Skin epidermis (tissue), 12 donors: ENCODE results near the gene KANK4.

Experiments used
- H3K27ac ChIP-seq, 21 experiments: fragments of 200-600 bp; sonication (generic) in 11 of 21; one replicate each; pipeline ENCODE4 v1.5.0; 2020; ENCODE audit warnings: mild to moderate bottlenecking in 3 of 21, inconsistent platforms in 2 of 21, moderate library complexity in 2 of 21
- H3K4me3 ChIP-seq, 7 experiments: fragments of 200-600 bp; sonication (generic) in 2 of 7; one replicate each; pipeline ENCODE4 v1.5.0; 2020; ENCODE audit warnings: inconsistent platforms in 2 of 7, mild to moderate bottlenecking in 2 of 7, moderate library complexity in 1 of 7

KANK4 gene

GRCh38 chr1:62280960-62281465 is 38.2 kb downstream of the KANK4 start:
- Histone ChIP-seq H3K4me3 (no peak overlapping the region), H3K27ac (no peak overlapping the region)

GRCh38 chr1:62280150-62280549 is 39.1 kb downstream of the KANK4 start:
- Histone ChIP-seq H3K27ac (no peak overlapping the region), H3K4me3 (no peak overlapping the region)

GRCh38 chr1:62276791-62277190 is 42.4 kb downstream of the KANK4 start:
- Histone ChIP-seq H3K27ac (no peak overlapping the region), H3K4me3 (no peak overlapping the region)

DNA sequence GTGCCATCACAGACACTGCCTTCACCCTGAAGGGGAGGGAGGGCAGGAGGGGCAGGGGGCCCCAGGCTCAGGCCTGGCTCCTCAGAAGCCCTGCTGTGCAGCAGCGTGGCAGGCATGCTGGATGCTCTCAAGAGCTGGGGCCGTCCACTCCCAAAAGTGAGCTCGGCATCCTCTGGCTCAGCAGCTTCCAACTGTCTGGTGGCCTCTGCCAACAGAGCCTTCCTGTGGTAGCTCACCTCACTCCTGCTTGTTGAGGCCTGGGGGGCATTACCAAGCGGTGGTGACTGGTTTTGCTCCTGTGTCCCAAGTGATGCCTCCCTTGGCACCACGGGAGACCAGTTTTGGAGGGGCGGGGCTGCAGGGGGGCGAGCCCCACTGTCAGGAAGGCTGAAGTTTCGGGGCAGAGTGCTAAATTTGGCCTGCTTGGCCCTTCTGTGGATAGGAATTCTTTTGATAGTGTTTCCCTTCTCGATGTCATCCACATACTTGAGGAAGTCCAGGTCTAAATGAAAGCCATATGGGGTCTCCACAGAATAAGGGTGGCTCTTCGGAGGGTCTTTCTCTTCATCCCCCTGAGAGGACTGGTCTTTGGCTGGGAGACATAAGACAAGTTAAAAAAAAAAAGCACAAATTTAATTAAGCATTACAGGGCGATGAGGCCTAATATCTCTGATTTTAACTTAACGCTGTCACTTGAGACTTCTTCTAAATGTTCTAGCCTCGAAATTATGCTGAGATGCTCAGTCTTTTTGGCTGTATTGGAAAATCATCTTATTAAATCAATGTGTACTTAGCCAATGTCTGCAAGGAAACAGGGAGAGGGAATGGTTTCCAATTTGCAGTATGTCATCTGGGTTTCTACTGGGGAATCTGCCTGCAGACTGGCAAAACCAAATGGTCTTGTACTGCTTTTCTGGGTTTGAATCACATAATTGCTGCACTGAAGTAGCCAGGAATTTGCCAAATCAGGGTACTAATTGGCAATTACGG is 44.4 kb downstream of the KANK4 start:
- Histone ChIP-seq H3K4me3 (no peak overlapping the region), H3K27ac (peak overlapping the region in 12 of 21 experiments; percentile 5 to 76 (median 41))

GRCh38 chr1:62273953-62274352 is 45.3 kb downstream of the KANK4 start:
- H3K27ac ChIP-seq, result peak overlapping the region in 9 of 21 experiments; percentile 5 to 76 (median 43)
- H3K4me3 ChIP-seq, result no peak overlapping the region

DNA sequence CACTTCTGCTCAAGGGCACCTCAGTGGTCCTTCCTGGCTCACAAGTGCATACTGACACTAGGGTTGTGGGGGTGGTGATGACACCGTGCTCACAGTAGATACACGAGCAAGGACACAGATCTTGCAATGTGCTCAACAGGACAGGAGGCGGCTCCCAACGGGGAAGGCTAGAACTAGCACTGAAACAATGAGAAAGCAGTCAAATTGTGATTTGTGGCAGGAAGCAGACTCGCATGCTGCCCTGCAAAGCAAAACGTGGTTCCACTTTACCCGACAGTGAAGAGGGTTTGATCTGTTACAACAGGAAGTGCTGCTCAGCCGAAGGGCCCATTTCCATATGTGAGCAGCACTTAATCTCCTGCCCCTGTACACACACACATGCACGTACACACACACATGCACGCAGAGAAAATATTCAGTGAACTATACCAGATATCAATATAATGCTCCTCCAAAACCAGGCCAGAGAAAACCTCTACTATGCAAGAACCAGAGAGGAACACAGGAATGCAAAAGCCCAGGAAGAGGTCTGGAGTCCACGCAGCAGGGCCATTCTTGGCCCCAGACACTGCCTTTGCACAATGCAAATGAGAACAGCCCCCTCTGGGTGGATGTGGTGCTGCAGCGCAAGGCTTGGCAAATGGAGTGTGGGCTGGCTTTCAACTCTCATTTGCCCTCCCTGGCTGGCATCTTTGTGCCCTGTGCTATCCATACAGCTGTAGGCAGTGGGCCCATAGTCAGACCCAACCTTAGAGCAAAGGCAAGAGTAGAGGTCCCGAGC is 47.1 kb downstream of the KANK4 start:
- Histone ChIP-seq H3K4me3 (no peak overlapping the region), H3K27ac (peak overlapping the region in 6 of 21 experiments; percentile 17 to 63 (median 37))

DNA sequence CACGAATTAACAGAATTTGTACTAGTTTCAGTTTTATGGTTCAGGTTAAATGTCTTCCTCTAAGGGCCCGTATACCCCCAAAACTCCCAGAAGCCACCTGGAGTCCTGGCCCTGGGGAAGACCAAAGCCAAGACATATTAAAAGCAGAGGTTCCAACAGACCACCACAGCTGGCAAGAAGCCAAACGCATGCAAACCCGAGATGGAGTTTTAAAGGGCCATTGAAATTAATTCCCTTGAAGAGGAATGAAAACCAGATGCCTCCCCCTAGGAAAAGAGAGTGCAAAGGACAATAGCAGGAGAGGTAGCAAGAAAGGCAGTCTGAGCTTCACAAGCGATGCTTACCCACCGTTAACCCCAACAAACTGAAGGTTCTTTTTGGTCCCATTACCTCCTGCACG is 48.1 kb downstream of the KANK4 start:
- Histone ChIP-seq H3K27ac (no peak overlapping the region), H3K4me3 (no peak overlapping the region)

- Histone ChIP-seq H3K27ac (no peak overlapping the region), H3K4me3 (no peak overlapping the region)
Measured at GRCh38 chr1:62269851-62270495, 49.3 kb downstream of the KANK4 start.

DNA sequence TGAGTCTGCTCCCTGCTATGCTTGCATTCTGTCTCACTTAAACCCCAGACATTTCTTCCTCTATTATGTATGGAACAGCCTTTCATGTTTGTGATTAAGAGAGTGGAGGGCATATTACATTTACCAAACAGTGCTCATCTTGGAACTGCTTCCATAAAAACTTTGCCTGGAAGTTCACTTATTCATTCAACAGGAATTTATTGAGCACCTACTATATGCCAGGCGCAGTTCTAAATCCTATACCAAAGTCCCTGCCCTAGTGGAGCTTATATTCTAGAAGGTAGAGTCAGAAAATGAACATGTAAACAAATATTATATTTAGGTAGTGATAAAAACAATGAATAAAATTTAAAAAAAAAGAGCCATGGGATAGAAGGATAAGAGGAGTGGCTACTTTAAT is 49.8 kb downstream of the KANK4 start:
- Histone ChIP-seq H3K4me3 (no peak overlapping the region), H3K27ac (no peak overlapping the region)

- no peak overlapping the region for H3K4me3 ChIP-seq
- no peak overlapping the region for H3K27ac ChIP-seq
Measured at GRCh38 chr1:62268315-62268714, 50.9 kb downstream of the KANK4 start.

GRCh38 chr1:62265956-62266935 is 53.0 kb downstream of the KANK4 start:
- no peak overlapping the region for H3K4me3 ChIP-seq
- no peak overlapping the region for H3K27ac ChIP-seq

DNA sequence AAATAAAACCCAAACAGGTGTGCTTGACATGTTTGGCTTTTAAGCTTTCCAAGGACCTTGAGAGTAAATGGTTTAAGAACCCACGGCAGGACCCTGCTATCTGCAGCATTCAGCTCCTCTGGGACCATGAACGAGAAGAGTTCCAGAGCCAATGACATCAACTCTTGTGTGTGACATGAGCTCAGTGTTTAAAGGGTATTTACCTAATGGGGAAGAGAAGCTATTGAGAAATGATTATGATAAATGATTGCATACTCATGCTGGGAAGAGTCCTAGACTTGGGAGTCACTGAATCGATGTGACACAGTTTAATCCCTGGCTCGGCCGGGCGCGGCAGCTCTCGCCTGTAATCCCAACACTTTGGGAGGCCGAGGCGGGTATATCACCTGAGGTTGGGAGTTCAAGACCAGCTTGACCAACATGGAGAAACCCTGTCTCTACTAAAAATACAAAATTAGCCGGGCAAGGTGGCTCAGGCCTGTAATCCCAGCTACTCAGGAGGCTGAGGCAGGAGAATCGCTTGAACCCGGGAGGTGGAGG is 55.4 kb downstream of the KANK4 start:
- Histone ChIP-seq H3K4me3 (no peak overlapping the region), H3K27ac (no peak overlapping the region)

DNA sequence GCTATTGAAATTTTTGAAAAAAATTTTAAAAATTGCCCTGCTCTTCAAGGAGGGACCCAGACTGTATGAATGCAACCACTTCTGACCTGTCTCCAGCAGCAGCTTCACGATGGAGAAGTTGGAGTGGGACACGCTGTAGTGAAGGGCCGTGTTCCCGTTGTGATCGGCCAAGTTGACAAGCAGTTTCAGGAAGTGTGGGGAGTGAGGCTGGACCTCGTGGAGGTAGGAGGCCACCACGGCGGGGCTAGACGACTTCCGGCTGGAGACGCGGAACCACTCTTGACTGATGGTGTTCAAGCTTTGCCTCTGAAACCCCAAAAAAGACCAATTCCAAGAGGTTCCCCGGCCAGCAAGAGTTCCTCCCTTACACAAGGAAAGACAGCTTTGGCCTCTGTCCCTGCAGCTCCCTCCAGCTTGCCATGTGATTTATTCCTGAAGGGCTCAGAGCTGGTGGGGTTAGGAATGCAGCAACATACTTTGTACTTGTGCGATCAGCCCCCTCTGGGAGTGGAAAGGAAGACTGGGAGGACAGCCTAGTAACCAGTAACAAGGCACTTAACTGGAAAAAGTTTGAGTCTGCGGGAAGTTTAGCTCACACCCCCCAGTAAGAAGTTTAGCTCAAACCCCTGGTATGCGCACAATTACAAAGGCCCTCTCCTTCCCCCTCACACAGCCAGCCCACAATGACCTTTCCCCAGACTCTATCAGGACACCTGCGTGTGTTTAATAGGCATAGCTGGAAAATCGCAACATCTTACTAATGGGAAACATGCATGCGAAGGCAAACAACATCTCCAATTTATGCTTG is 56.0 kb downstream of the KANK4 start:
- H3K4me3 ChIP-seq, result no peak overlapping the region
- H3K27ac ChIP-seq, result no peak overlapping the region

DNA sequence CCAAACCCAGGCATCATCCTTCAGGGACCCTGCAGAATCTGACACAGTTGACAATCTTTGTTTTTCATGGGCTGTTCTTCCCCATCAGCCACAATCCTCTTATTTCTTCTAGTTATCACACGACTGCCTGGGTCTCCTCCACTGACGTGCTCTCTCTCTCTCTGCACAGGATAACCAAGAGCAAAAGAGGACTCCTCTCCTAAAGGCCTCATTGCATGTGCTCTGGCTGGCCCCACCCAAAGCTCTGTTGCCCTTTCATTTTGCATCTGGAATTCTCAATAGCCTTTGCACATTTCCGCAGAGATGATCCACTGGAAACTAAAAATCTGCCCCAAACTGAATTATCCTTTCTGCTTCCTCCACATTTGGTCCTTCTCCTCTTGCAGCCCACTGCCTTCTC is 58.5 kb downstream of the KANK4 start:
- H3K4me3 ChIP-seq, result no peak overlapping the region
- H3K27ac ChIP-seq, result no peak overlapping the region

DNA sequence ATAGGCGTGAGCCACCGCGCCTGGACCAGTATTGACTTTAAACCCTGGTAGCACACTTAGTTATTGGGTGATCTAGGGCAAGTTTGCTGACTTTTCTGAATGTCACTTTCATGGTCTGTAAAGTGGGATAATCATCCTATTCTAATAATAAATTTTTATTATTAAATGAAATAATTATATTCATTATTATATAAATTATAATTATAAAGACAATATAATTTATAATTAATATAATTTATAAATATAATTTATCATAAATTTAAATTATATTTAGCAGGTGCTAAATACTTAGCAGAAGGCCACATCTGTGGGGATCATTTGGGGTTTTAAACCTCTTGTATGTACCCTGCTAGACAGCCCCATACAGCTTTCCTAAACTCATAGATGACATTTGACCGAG is 59.7 kb downstream of the KANK4 start:
- H3K27ac ChIP-seq, result no peak overlapping the region
- H3K4me3 ChIP-seq, result no peak overlapping the region

- no peak overlapping the region for H3K4me3 ChIP-seq
- H3K27ac ChIP-seq, result no peak overlapping the region
Measured at GRCh38 chr1:62250126-62250726, 69.0 kb downstream of the KANK4 start.

DNA sequence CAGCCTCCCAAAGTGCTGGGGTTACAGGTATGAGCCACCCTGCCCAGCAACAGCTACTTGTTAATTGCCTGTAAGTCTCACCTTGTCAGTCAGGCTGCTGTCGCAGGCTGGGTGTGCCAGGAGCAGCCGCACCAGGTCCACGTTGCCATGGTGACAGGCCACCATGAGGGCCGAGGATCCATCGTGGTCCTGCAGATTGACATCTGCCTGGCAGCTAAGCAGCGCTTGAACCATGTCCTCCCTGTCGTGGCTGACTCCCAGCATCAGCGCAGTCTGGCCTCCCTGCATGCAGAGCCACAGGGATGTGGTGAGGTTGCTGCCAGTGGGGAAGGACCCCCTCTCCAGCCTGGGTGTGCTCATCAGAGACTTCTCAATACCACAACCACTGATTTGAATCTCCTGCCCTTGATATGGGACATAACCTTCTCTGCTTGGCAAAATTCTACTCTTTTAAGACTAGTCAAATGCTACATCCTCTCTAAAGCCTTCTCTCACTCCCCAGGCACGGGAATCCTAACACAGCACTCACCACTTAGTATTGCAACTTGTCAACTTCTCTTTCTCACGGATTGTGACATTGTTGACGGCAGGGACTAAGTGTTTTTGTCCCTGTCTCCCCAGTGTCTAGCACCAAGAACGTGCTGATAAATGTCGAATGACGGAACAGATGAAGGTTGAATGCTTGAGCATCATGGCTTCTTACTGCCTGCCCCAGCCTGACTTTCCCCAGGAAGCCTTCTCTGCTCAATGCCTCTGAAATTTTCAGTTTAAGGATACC is 71.7 kb downstream of the KANK4 start:
- H3K4me3 ChIP-seq, result no peak overlapping the region
- H3K27ac ChIP-seq, result no peak overlapping the region
